A549 (cell line): ENCODE results near the gene PRR14. TPM values are rescaled to one million over a fixed set of nuclear protein-coding genes. Genes with fewer than 3 reads are reported as not detected.

Experiments
- ATOH8 ChIP-seq: fragments of 250-450 bp; sonication (Bioruptor Pico); IDR thresholded peaks from 2 replicates; pipeline ENCODE4 v1.5.0; 2020; ENCODE audit warnings: low read depth, mild to moderate bottlenecking, moderate library complexity
- BHLHE40 ChIP-seq: IDR thresholded peaks from 2 replicates; pipeline ENCODE4 v1.6.1; 2012; ENCODE audit warnings: low read depth, low read length, inconsistent platforms
- CBX2 ChIP-seq: fragments of 200-600 bp; sonication (generic); IDR thresholded peaks from 2 replicates; pipeline ENCODE4 v1.6.1; 2016; ENCODE audit warnings: low read depth, mild to moderate bottlenecking, borderline replicate concordance
- CBX8 ChIP-seq: fragments of 200-600 bp; sonication (generic); IDR thresholded peaks from 2 replicates; pipeline ENCODE4 v1.6.1; 2016
- CHD2 ChIP-seq: fragments of 150-350 bp; IDR thresholded peaks from 2 replicates; pipeline ENCODE4 v1.6.1; 2014; ENCODE audit warnings: low read length; ENCODE audit not compliant: partially characterized antibody
- E2F6 ChIP-seq: IDR thresholded peaks from 2 replicates; pipeline ENCODE4 v1.6.1; 2012; ENCODE audit warnings: low read depth, borderline replicate concordance
- EHF ChIP-seq: fragments of 250-450 bp; sonication (Bioruptor Pico); IDR thresholded peaks from 2 replicates; pipeline ENCODE4 v1.5.0; 2020; ENCODE audit warnings: mild to moderate bottlenecking
- ELK1 ChIP-seq: fragments of 150-350 bp; IDR thresholded peaks from 2 replicates; pipeline ENCODE4 v1.6.1; 2014; ENCODE audit warnings: low read depth, mild to moderate bottlenecking, low read length
- EP300 ChIP-seq, 2 experiments: fragments of >200 bp; sonication (Bioruptor Twin); formaldehyde crosslinking; IDR thresholded peaks; 2 replicates in 1 of 2; 3 replicates in 1 of 2; pipeline ENCODE4 v1.6.1; 2016 to 2017
- FOSL2 ChIP-seq, 2 experiments: fragments of 450-650 bp in 1 of 2; fragments of >200 bp in 1 of 2; sonication (Bioruptor Twin) in 1 of 2; formaldehyde crosslinking; IDR thresholded peaks; 2 replicates each; pipeline versions ENCODE4 v1.5.0 to v1.6.1; 2016 to 2020; ENCODE audit warnings: mild to moderate bottlenecking in 1 of 2, moderate library complexity in 1 of 2
- GATA3 ChIP-seq: IDR thresholded peaks from 2 replicates; pipeline ENCODE4 v1.6.1; 2012; ENCODE audit warnings: borderline replicate concordance
- HEYL ChIP-seq: fragments of 250-450 bp; sonication (Bioruptor Pico); IDR thresholded peaks from 2 replicates; pipeline ENCODE4 v1.8.0; 2021; ENCODE audit warnings: mild to moderate bottlenecking, moderate library complexity
- HMGXB4 ChIP-seq: fragments of 250-450 bp; sonication (Bioruptor Pico); IDR thresholded peaks from 2 replicates; pipeline ENCODE4 v1.5.0; 2021; ENCODE audit warnings: mild to moderate bottlenecking, moderate library complexity, borderline replicate concordance
- HOXA7 ChIP-seq: fragments of 250-450 bp; sonication (Bioruptor Pico); IDR thresholded peaks from 2 replicates; pipeline ENCODE4 v1.5.0; 2020; ENCODE audit warnings: mild to moderate bottlenecking, moderate library complexity
- JUN ChIP-seq, 2 experiments: fragments of >200 bp; sonication (Bioruptor Twin); formaldehyde crosslinking; IDR thresholded peaks; 2 replicates in 1 of 2; 3 replicates in 1 of 2; pipeline ENCODE4 v1.6.1; 2016 to 2017
- KDM1A ChIP-seq: fragments of 200-600 bp; sonication (generic); IDR thresholded peaks from 2 replicates; pipeline ENCODE4 v1.6.1; 2016; ENCODE audit warnings: low read depth, mild to moderate bottlenecking
- KDM5A ChIP-seq: fragments of 200-600 bp; sonication (generic); IDR thresholded peaks from 2 replicates; pipeline ENCODE4 v1.6.1; 2016; ENCODE audit warnings: antibody characterized with exemption, mild to moderate bottlenecking
- MAFK ChIP-seq: fragments of 450-650 bp; IDR thresholded peaks from 2 replicates; pipeline ENCODE4 v1.6.1; 2014; ENCODE audit not compliant: partially characterized antibody
- MYC ChIP-seq: IDR thresholded peaks from 2 replicates; pipeline ENCODE4 v1.6.1; 2012; ENCODE audit warnings: mild to moderate bottlenecking, inconsistent platforms, low read length, improper control_type of control experiment, borderline replicate concordance
- NFE2L2 ChIP-seq: fragments of 150-350 bp; conservative IDR thresholded peaks from 2 replicates; pipeline ENCODE4 v1.6.1; 2014; ENCODE audit warnings: low read length
- NPAS2 ChIP-seq: fragments of 250-450 bp; sonication (Bioruptor Pico); IDR thresholded peaks from 2 replicates; pipeline ENCODE4 v1.8.0; 2022; ENCODE audit warnings: mild to moderate bottlenecking, moderate library complexity, borderline replicate concordance
- NR3C1 ChIP-seq: fragments of >200 bp; sonication (Bioruptor Twin); formaldehyde crosslinking; IDR thresholded peaks from 3 replicates; pipeline ENCODE4 v1.6.1; 2017
- PHF8 ChIP-seq: fragments of 200-600 bp; sonication (generic); IDR thresholded peaks from 2 replicates; pipeline ENCODE4 v1.6.1; 2016; ENCODE audit warnings: low read depth, mild to moderate bottlenecking, antibody characterized with exemption, moderate library complexity, borderline replicate concordance
- POLR2A ChIP-seq: IDR thresholded peaks from 2 replicates; pipeline ENCODE4 v1.6.1; 2012; ENCODE audit warnings: mild to moderate bottlenecking, low read length
- POLR2AphosphoS2 ChIP-seq: conservative IDR thresholded peaks from 2 replicates; pipeline ENCODE4 v1.6.1; 2012; ENCODE audit warnings: low read length, improper control_type of control experiment, inconsistent platforms
- RFX5 ChIP-seq: fragments of 450-650 bp; IDR thresholded peaks from 2 replicates; pipeline ENCODE4 v1.7.1; 2014; ENCODE audit warnings: antibody characterized with exemption, mild to moderate bottlenecking, moderate library complexity
- RNF2 ChIP-seq: fragments of 200-600 bp; sonication (generic); IDR thresholded peaks from 2 replicates; pipeline ENCODE4 v1.6.1; 2016; ENCODE audit warnings: low read depth, mild to moderate bottlenecking, antibody characterized with exemption, moderate library complexity, borderline replicate concordance
- SMC3 ChIP-seq: fragments of >200 bp; sonication (Bioruptor Twin); formaldehyde crosslinking; IDR thresholded peaks from 3 replicates; pipeline ENCODE4 v1.6.1; 2018; ENCODE audit warnings: inconsistent platforms
- SREBF2 ChIP-seq: fragments of 450-650 bp; IDR thresholded peaks from 2 replicates; pipeline ENCODE4 v1.6.1; 2014; ENCODE audit warnings: mild to moderate bottlenecking, moderate library complexity
- TFCP2L1 ChIP-seq: fragments of 250-450 bp; sonication (Bioruptor Pico); IDR thresholded peaks from 2 replicates; pipeline ENCODE4 v1.5.0; 2021; ENCODE audit warnings: mild to moderate bottlenecking
- TP53 ChIP-seq: fragments of 250-450 bp; sonication (Bioruptor Pico); IDR thresholded peaks from 2 replicates; pipeline ENCODE4 v1.5.0; 2021; ENCODE audit warnings: mild to moderate bottlenecking, moderate library complexity
- ZC3H11A ChIP-seq: fragments of 450-650 bp; IDR thresholded peaks from 2 replicates; pipeline ENCODE4 v1.6.1; 2014; ENCODE audit warnings: antibody characterized with exemption, mild to moderate bottlenecking
- ZNF302 ChIP-seq: fragments of 250-450 bp; sonication (Bioruptor Pico); IDR thresholded peaks from 2 replicates; pipeline ENCODE4 v1.9.0; 2021; ENCODE audit warnings: inconsistent platforms, mild to moderate bottlenecking, moderate library complexity
- ZSCAN20 ChIP-seq: fragments of 250-450 bp; sonication (Bioruptor Pico); IDR thresholded peaks from 2 replicates; pipeline ENCODE4 v1.8.0; 2022; ENCODE audit warnings: mild to moderate bottlenecking, moderate library complexity
- polyA plus RNA-seq, 4 experiments: library from polyadenylated mRNA; depleted of rRNA in 3 of 4; stranded (reverse); fragments of >200 nt; fragmentation: RNase III in 1 of 4; extraction: RNeasy Plus Mini Kit Qiagen cat#74134 plus additional on column Dnase treatment in 1 of 4; gene quantifications; 2 replicates in 3 of 4; 3 replicates in 1 of 4; pipeline ENCODE4 v1.2.3, GENCODE V29; 2011 to 2017
- TF ChIP-seq, protein P1 (sequence below): fragments of >200 bp; sonication (Bioruptor Twin); formaldehyde crosslinking; IDR thresholded peaks from 2 replicates; pipeline ENCODE4 v1.6.1; 2016
- TF ChIP-seq, protein P2 (sequence below): fragments of >200 bp; sonication (Bioruptor Twin); formaldehyde crosslinking; IDR thresholded peaks from 3 replicates; pipeline ENCODE4 v1.5.1; 2016
- TF ChIP-seq, protein P3 (sequence below): fragments of >200 bp; sonication (Bioruptor Twin); formaldehyde crosslinking; IDR thresholded peaks from 3 replicates; pipeline ENCODE4 v1.6.1; 2016

The PRR14 gene
- polyA plus RNA-seq, 2 of the 4 experiments (the other 2 are of a cell fraction), result 6.3 to 18.2 TPM

DNA sequence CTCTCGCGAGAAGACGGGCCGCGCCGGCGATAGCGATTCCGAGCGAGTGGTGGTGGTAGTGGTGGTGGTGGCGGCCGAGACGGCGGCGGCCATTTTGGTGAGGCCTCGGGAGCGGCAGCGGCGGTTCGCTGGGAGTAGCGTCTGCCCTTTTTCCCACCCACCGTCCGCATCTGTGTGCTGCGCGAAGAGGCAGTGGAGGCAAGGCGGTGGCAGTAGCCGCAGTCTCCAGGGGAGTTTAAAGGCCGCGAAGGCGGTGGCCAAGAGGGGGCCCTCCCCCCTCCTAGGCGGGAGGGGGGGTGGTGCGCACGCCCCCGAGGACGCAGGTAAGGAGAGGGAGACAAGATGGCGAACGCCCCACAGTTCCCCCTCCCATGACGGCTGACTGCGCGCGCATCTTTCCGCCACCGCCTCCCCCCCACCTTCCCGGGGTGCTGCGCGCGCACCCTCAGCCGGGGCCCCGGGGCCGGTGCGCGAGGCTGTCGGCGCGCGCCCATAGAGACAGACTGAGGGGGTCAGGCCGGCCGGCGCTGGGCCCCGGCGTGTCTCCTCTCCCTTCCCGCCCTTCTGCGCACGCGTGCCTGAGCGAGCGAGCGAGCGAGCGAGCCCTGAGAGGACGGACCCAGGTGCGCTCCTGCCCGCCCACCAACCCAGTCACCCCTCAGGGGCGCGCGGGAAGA lies 47.5 kb downstream of the PRR14 start (continued):
- TF ChIP-seq ELK1 (no peak), MYC (peak; percentile 80), ZC3H11A (no peak), FOSL2 (IDR thresholded peaks at IDR 0.05) (no peak), FOSL2 (CRISPR knock-in tag; IDR thresholded peaks at IDR 0.05) (no peak), ATOH8 (no peak), E2F6 (peak; percentile 33; the same call in 1 of the 2 replicates), SREBF2 (no peak), ZNF302 (CRISPR knock-in tag) (no peak), JUN (IDR thresholded peaks at IDR 0.05) (peak; percentile 84 to 91), POLR2A (peak; percentile 67), CBX2 (no peak), HEYL (CRISPR knock-in tag) (no peak), HMGXB4 (no peak), POLR2AphosphoS2 (no peak), RNF2 (no peak), SMC3 (no peak), PHF8 (peak; percentile 95), CHD2 (no peak), KDM5A (no peak), HOXA7 (CRISPR knock-in tag) (peak; percentile 47; the same call in 1 of the 2 replicates), TFCP2L1 (CRISPR knock-in tag) (peak; percentile 96), EHF (no peak), NFE2L2 (no peak), ZSCAN20 (CRISPR knock-in tag) (no peak), CBX8 (no peak), BHLHE40 (no peak), NR3C1 (no peak), MAFK (no peak), GATA3 (no peak; the same call in 1 of the 2 replicates), EP300 (IDR thresholded peaks at IDR 0.05) (no peak), NPAS2 (CRISPR knock-in tag) (no peak), TP53 (CRISPR knock-in tag) (peak; percentile 82; the same call in 1 of the 2 replicates), RFX5 (peak; percentile 25; the same call in 1 of the 2 replicates), KDM1A (no peak)
- TF ChIP-seq, protein P1, sequence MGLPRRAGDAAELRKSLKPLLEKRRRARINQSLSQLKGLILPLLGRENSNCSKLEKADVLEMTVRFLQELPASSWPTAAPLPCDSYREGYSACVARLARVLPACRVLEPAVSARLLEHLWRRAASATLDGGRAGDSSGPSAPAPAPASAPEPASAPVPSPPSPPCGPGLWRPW, result no peak
- TF ChIP-seq, protein P2, sequence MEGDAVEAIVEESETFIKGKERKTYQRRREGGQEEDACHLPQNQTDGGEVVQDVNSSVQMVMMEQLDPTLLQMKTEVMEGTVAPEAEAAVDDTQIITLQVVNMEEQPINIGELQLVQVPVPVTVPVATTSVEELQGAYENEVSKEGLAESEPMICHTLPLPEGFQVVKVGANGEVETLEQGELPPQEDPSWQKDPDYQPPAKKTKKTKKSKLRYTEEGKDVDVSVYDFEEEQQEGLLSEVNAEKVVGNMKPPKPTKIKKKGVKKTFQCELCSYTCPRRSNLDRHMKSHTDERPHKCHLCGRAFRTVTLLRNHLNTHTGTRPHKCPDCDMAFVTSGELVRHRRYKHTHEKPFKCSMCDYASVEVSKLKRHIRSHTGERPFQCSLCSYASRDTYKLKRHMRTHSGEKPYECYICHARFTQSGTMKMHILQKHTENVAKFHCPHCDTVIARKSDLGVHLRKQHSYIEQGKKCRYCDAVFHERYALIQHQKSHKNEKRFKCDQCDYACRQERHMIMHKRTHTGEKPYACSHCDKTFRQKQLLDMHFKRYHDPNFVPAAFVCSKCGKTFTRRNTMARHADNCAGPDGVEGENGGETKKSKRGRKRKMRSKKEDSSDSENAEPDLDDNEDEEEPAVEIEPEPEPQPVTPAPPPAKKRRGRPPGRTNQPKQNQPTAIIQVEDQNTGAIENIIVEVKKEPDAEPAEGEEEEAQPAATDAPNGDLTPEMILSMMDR, result no peak
- TF ChIP-seq, protein P3, sequence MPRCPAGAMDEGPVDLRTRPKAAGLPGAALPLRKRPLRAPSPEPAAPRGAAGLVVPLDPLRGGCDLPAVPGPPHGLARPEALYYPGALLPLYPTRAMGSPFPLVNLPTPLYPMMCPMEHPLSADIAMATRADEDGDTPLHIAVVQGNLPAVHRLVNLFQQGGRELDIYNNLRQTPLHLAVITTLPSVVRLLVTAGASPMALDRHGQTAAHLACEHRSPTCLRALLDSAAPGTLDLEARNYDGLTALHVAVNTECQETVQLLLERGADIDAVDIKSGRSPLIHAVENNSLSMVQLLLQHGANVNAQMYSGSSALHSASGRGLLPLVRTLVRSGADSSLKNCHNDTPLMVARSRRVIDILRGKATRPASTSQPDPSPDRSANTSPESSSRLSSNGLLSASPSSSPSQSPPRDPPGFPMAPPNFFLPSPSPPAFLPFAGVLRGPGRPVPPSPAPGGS, result peak; percentile 81
